ENCODE measurements around the gene PTBP3.
"Not testable (repeated sequence)": the region's sequence is repeated elsewhere in the genome, so short reads cannot be mapped to it uniquely, and the experiment has no call there.

PTBP3 gene

DNA sequence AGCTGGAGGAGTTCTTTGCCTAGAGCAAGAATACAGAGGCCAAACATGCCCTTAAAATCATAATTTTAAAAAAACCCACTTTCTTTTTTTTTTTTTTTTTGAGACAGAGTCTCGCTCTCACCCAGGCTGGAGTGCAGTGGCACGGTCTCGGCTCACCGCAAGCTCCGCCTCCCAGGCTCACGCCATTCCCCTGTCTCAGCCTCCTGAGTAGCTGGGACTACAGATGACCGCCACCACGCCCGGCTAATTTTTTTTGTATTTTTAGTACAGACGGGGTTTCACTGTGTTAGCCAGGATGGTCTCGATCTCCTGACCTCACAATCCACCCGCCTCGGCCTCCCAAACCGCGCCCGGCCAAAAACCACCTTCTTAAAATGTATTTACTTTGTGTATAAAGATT, 66.3 kb downstream of the PTBP3 start:
- not testable (repeated sequence) for DNase-seq

DNA sequence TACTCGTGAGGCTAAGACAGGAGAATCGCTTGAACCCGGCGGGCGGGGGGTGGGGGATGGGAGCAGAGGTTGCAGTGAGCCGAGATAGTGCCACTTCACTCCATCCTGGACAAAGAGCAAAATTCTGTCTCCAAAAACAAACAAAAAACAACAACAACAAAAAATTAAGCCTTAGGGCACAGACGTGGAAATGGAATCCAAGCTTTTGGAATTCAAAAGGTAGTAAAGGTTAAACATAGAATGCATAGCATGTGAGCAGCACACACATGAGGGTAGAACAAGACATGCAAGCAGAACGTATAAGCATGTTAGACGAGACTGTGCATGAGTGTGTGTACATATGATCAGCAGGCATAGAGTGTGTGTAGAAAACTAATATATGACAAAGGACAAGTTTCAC, 68.0 kb downstream of the PTBP3 start:
- no peak for DNase-seq

DNA sequence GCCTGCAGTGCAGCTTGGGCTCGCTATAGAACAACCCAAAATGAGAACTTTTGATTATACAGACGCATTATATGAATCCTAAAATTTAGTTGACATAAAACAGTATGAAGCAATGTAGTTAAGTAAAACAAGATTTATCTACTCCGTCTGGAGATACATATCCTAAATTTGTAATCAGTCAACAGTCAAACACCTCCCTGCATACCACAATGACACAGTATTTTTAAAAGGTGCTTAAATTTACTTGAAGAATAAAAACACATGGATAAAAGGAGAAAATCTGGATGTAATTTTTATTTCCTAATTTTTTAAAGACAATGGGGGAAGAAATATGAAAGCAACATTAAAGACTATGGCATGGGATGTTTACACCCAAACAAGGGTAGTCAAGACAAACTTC, 70.8 kb downstream of the PTBP3 start:
- no peak for DNase-seq

DNA sequence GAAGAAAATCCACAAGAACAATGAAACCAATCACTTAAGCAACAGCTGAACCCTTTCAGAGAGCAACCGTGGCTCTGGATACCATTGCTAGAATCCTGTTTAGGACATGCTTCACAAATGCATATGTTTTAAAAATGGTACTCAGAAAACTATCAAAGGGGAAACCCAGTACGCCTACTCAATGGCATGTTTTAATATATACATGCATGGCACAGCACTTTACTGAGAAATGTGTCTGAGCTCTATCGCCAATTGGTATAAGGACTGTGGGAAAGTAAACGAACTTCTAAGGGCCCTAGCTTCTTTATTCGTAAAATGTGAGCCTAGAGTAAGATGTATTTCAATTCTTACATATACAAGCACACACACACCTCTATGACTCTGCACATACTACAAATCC, 72.3 kb downstream of the PTBP3 start:
- no peak for DNase-seq

DNA sequence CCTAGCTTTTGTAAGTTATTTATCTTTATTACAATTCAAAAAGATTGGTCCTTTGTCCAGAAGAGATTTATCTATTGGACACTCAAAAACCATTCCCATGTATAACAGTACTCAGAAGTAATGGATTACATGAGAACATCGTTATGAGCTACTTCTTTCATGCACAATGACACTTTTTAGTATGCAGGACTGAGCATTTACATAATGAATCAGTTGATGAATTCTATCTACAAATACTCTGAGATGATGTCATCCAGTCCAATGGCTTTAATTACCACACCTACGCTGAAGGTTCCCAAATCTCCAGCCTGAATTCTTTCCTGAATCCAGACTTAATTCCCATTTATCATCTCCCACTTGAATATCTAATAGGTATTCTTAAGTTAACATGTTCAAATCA, 75.3 kb downstream of the PTBP3 start:
- no peak for DNase-seq

DNA sequence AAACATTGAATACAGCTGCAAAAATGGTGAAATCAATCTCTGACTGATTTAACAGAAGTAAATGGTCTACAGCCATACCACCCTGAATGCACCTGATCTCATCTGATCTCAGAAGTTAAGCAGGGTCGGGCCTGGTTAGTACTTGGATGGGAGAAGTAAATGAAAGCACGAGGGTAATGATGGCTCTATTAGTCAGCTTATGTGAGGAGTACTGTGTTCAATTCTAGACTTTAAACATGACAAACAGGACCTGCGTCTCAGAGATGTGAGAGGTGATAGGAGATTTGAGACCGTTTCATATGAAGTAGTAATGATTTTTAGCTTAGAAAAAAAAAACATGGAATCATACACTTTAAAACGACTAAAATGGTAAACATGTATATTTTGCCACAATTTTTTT, 81.2 kb downstream of the PTBP3 start:
- no peak for DNase-seq

DNA sequence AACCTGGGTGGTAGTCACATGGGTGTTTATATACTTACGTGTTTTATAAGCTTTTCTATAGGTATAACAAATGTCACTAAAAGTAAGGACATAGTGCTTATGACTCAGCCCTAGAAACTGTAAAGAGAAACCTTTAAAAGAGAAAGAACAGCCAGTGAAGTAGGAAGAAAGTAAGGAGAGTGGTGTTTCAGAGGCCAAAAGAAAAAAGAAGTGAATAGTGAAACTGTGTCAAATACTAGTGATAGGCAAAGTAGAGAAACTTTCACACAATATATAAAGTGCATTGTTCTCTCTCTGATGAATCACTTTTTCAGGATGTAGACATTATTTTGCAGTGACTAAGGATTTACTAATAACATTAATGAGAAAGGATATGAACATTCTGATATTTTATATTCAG, 84.1 kb downstream of the PTBP3 start:
- no peak for DNase-seq

DNA sequence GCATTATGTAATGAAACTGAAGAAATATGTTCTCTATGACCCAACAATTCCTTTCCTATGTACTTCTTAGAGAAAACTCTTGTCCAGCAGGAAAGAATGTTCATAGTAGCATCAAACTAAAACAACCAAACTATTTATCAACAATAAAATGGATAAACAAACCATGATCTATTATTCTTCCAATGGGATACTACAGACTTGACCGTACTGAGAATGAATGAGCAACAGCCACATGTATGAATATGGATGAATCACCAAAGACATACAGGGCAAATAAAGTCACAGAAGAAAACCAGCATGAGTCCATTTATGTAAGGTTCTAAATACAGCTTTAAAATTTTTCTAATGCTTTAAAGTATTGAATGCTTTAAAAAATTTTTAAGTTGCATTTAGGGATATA, 84.7 kb downstream of the PTBP3 start:
- no peak for DNase-seq

DNA sequence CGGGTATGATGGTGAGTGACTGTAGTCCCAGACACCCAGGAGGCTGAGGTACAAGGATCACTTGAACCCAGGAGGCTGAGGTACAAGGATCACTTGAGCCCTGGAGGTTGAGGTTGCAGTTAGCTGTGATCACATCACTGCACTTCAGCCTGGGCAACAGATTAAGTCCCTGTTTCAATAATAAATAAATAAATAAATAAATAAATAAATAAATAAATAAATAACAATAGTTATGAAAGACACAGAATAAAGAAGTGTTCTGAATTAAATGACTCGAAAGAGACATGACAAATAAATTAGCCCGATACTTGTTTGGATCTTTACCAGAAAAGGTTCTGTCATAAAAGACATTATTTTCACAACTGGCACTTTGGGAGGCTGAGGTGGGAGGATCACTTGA, 86.3 kb downstream of the PTBP3 start:
- no peak for DNase-seq

DNA sequence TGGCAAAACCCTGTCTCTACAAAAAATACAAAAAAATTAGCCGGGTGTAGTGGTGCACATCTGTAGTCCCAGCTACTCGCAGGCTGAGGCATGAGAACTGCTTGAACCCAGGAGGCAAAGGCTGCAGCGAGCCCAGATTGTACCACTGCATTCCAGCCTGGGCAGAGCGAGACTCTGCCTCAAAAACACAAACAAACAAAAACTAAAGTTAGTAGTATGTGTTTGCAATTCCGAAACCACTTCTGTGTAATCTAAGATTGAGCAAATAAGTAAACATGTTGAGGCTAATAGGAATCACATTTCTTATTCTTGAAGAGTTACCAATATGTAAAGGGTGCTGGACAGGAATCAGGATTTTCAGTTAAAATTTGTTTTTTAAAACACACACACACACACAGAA, 88.3 kb downstream of the PTBP3 start:
- DNase-seq, result no peak

DNA sequence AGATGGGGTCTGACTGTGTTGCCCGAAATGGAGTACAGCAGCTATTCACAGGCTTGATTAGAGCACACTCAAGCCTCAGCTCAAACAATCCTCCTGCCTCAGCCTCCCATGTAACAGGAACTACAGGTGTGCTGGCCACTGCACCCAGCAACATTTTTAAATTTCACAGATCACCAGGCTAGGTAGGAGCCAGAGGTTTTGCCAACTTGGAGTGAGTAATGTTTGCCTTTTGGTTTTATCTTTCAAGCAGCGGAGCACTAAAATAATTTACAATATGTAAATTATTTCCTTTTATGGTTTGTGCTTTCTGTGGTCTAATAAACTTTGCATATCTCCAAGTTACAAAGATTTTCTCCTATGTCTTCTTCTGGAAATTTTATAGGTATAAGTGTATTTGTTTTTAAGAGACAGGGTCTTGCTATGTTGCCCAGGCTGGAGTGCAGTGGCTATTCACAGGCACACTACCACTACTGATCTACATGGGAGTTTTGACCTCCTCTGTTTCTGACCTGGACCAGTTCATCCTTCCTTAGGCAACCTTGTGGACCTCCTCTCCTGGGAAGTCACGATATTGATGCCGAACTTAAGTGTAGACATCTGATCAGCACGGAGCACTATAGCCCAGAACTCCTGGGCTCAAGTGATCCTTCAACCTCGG, 91.1 kb downstream of the PTBP3 start:
- DNase-seq, result no peak

DNA sequence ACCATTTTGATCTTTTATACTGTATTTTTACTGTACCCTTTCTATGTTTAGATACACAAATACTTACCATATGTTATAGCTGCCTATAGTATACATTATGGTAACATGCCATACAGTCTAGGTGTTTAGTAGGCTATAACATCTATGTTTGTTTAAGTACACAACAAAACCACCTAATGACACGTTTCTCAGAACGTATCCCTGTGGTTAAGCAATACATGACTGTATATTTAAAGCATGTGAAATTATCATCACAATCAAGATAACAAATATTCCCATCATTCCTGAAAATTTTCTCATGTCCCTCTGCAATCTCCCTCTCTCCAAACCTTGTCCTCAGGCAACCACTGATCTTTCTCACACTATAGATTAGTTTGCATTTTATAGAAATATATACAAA, 91.9 kb downstream of the PTBP3 start:
- no peak for DNase-seq

DNA sequence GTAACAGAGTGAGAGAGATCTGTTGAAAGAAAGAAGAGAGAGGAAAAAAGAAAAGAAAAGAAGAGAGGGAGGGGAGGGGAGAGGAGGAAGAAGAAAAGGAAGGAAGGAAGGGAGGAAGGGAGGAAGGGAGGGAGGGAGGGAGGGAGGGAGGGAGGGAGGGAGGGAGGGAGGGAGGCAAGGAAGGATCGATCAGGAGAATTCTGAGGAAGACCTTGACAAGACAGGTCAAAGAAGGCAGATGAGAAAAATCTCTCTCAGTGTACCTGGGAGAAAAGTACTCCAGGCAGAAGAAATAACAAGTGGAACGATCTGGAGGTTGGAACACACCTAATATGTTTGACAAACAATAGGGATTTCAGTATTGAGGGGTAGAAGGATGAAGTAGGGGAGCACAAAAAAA, 93.7 kb downstream of the PTBP3 start:
- no peak for DNase-seq

DNA sequence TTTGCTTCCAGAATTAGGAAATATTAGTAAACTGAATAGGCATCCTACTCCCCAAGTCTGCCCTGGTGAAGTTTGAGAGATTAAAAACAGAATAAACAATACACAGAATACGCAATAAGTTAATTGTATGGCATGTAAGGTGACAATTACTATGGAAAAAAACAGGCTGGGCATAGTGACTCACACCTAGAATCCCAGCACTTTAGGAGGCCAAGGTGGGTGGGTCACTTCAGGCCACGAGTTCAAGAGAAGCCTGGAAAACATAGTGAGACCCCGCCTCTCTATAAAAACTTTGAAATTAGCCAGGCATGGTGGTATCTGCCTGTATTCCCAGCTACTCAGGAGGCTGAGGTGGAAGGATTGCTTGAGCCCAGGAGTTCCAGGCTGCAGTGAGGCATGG, 94.1 kb downstream of the PTBP3 start:
- DNase-seq, result no peak

DNA sequence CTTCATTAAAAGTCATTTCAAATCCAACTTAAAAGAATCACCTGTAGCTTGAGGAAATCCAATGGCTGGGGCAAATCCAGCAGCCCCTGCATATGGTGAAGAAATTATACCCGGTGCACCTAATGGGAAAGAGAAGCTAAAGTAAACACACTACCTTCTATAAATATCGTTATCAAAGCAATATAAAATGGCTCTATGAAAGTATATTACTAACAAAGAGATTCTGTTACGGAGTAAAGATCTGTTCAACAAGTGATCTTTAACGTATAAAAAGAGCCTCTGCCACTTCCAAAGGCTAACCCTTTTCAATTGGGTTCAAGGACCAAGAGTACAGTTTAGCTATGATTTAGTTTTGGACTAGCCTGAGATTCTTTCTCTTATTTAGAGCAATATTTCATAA, 98.6 kb downstream of the PTBP3 start:
- no peak for DNase-seq

DNA sequence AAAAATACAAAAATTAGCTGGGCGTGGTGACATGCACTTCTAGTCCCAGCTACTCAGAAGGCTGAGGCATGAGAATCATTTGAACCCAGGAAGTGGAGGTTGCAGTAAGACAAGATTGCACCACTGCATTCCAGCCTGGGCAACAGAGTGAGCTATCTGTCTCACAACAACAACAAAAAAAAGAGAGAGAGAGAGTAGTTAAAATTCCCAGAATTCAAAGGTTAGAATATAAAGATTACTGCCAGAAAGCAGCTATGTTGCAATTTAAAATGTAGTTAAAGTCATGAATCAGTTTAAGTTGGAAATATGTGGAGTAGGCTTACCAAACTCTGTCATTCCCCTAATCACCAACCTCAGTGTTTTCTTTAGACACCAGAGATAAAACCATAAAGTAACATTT, 99.7 kb downstream of the PTBP3 start:
- no peak for DNase-seq

DNA sequence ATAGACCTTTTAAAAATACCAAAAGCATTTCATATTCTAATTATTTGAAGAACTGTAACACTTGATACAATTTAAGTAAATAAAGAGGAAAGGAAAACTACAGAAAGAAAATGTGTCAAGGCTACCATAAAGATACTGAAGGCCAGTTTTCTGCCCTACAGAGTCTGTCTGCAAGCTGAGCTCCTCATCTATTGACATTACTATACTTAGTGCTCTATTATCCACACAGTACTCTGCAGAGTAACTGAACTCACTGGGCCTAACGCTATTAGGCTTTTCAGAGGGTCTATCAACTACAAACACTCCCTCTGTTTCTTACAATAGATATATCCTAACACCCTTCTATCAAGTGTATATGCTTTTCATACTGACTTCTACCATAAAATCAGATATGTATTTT, 101.2 kb downstream of the PTBP3 start:
- DNase-seq, result no peak

DNA sequence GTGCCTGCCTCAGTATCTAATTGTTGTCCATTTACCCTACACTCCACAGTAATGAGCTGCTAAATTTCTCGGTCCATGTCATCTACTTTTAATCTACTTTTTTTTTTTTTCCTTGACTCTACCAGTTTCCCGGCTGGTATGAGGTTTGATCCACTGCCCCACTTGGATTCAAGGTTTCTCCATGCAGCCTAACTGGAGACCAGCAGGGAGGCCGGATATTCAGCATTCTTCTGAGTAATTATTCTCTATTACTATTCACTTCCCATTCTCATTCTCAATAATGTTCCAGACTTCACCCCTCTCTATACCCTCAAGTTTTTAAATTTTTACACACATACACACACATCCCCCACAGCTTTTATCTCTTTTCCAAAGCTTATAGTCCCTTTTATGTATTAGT, 107.3 kb downstream of the PTBP3 start:
- no peak for DNase-seq

DNA sequence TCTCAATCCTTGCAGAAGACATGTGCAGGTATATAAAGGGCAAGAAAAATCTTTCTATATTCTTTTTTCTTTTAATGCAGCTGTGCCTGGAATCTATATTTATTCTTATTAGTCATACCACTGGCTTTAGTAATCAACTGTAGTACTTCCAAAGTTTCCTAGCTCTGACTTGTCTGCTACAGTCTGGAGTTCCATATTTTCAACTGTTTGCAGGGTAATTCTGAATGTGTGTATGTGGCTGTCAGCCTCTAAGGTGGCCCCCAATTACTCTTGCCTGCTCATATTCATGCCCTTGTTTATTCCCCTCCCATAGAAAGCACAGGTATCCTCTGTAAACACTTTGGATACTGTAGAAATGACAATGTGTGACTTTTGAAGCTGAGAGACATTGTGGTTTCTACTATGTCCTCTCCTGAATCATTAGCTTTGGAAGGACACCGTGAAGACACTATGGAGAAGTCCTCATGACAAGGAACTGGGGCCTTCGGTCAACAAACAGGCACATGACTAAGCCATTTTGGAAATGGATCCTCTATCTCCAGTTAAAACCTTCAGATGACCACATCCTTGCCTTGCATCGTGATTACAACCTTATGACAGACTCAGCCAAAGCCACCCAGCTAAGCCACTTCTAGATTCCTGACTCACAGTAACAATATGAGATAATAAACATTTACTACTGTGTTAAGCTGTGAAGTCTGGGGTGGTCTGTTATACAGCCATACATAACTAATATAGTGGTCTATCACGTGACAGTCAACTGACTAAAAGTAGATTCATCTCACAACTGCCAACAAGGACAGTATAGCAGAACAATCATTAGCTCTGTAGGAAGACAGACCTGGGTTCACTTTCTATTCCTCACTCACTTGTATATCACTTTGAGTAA, 108.8 kb downstream of the PTBP3 start:
- DNase-seq, result no peak

DNA sequence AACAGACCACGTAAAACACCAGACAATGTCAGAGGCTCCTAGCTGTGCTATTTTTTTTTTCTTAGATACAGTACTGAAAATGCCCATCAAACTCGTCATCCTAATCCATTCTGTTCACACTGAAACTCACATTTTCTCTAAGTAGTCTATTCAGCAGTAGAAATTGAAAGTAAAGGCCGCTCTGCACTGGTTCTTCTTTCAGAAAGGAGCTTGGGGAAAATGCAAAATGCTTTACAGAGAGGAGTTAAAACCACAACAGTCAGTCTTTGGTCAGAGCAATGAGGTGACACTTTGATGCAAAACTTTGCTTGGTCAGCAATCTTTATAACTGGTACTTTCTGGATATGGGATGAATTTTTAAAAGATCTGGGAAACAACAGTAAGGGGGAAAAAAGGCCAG, 114.5 kb downstream of the PTBP3 start:
- no peak for DNase-seq

DNA sequence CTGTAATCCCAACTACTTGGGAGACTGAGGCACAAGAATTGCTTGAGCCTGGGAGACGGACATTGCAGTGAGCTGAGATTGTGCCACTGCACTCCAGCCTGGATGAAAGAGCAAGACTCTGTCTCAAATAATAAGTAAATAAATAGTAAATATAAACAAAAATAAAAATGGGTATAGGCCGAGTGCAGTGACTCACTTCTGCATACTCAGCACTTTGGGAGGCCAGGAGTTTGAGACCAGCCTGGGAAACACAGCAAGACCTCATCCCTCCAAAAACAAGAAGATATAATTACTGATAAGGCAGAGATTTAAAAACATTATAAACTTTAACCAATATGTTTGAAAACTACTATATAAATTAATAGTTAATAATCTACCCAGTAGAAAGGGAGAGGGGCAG, 120.5 kb downstream of the PTBP3 start:
- no peak for DNase-seq

DNA sequence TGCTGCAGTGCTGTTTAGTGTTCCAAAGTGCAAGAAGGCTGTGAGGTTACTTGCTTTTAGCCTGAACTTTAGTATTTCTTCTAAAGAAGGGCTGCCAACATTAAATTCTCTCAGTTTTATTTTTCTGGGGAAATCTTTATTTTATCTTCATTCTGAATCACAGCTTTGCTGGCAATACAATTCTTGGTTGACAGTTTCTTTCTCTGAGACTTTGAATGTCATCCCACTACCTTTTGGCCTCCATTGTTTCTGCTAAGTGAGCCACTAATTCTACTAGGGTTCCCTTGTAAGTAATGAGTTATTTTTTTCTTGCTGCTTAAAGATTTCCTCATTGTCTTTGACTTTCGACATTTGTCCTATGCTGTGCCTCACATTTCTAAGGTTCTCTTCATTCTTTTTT, 126.0 kb downstream of the PTBP3 start:
- no peak for DNase-seq

DNA sequence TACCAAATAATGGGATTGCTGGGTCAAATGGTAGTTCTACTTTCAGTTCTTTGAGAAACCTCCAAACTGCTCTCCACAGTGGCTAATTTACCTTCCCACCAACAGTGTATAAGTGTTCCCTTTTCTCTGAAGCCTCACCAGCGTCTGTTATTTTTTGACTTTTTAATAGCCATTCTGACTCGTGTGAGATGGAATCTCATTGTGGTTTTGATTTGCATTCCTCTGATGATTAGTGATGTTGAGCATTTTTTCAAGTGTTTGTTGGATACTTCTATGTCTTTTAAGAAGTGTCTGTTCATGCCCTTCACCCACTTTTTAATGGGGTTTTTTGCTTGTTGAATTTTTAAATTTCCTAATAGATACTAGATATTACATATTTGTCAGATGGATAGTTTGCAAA, 129.9 kb downstream of the PTBP3 start:
- DNase-seq, result no peak

DNA sequence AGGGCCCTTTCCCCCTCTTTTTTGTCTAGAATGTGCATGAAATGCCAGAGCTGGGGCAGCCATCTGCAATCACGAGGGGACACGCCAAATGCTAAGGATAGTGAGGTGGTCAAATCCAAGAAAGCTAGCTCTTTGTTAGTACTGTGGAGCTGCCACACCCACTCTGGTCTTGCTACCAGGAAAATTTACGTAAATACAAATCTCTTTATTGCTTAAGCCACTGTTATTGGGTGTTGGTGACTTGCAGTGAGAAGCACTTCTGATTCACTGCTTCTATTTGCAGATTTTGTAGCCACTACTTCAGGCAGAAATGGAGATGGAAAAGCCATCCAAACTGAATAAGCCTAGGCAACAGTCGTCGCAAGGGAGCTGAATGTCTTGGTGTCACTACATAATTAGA, 132.7 kb downstream of the PTBP3 start:
- DNase-seq, result no peak

DNA sequence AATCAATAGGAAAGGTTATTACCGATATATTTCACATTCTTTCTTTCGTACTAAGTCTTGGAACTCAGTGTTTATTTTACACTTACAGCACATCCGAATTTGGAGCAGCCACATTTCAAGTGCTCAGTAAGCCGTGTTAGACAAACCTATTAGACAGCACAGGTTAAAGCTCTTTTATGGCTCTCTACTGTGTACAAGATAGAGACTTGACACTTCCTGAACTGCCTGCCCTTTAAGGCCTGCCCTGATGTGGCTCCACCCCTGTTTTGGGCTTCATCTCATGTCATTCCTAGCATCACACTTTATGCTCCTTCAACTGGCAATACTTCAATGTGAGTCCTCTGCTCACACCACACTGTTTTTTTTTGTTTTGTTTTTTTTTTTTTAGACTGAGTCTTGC, 134.8 kb downstream of the PTBP3 start:
- DNase-seq, result no peak
